ENCODE data around the gene FERMT1.
"Not testable (repeated sequence)": the region's sequence is repeated elsewhere in the genome, so short reads cannot be mapped to it uniquely, and the experiment has no call there.

FERMT1 gene

DNA sequence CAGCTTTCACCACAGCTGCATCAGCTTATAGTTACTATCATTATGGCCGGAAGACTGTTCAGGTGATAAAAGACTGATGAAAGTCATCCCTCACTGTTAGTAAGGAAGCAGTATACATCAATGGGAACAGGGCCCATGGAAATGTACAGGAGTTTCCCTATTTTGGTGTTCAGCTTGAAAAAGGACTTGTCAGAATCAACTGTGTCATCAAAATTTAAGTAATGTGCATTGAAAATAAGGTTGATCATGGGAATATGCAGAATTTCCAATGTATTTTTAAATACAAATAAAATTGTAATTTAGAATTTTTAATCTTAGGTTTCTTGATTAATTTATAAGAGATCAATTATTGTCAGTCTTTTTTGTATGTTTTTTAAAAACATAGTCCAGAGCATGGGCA, 85.7 kb downstream of the FERMT1 start:
- no peak for DNase-seq

DNA sequence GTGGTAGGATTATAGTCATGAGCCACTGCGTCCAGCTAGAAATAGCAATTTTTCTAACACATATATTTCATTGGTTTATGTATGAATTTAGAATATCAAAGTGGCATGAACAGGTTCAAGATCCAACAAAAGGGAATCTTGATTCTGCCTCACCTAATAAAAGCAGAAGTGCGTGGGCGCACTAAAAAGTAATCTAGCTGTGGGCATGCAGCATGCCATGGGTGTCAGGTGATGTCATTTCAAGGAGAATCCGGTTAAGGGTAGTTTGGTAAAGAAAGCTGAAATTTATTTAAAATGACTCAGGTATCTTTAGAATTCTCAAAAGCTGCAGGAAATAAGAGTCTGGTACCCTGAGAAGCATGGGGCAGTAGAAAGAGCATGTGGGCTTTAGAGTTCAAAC, 86.6 kb downstream of the FERMT1 start:
- no peak for DNase-seq

DNA sequence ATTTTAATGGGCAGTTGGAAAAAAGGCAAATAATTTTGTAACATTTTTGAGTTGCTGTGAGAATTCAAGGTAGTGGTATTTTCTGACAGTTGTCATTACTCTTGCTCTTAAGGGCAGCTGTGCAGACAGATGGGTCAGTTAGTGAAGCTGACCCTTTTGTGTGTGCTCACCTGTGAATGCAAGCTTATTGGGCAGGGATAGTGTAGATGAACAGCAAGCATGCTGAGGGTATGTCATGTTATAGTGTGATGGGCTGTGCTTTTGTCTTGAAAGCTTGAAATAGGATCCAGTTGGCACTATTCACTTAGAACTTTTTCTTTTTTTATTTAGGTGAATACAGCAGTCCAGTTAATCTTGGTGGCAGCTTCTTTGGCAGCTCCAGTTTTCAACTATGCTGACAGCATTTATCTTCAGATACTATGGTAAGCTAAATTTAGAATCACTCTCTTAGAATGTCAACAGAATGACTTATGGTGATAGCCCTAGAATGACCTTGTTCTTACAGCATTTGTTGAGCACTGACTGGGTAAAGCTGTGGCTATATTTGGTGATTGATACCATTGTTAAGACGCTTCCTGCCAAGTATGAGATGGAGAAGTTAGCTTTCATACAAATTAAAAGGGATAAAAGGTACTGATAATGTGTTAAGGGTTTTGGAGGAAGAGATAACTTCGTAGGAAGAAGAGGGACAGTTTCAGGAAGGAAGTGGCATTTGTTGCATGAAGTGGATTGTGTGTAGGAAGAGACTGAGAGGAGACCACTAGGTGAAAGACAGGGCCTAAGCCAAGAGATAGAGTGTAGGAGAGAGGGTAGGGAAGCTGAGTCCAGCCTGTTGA, 88.5 kb downstream of the FERMT1 start:
- no peak for DNase-seq

DNA sequence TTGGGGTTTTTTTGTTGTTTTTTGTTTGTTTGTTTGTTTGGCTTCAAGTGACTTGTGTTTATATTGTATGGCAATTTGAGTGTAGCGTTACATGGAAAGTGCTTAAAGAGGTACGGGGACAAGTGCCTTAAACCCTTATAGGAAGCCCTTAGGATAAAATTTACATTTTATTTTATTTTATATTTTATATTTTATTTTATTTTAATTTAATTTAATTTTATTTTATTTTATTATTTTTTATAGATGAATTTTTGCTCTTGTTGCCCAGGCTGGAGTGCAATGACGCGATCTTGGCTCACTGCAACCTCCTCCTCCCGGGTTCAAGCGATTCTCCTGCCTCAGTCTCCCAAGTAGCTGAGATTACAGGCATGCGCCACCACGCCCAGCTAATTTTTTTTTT, 89.9 kb downstream of the FERMT1 start:
- not testable (repeated sequence) for DNase-seq

DNA sequence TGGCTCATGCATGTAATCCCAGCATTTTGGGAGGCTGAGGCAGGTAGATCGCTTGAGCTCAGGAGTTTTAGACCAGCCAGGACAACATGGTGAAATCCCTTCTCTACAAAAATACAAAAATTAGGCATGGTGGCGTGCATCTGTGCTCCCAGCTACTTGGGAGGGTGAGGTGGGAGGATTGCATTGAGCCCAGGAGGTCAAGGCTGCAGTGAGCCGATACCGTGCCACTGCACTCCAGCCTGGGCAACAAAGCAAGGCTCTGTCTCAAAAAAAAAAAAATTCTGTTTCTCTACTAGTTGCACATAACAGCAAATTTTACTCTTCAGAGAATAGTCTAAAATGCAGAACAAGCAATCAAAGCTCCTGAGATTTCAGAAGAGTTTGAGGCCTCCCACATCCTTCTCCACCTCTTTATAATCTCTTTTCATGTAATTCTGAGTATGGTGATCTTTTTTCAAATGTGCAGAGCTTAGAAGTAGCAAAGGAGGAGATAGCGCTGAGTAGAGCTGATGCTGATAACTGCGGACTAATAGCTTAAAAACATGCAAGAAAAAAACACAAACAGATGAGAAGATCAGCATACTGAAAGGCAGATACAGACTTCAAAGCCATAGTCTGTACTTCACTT, 92.3 kb downstream of the FERMT1 start:
- DNase-seq, result no peak

DNA sequence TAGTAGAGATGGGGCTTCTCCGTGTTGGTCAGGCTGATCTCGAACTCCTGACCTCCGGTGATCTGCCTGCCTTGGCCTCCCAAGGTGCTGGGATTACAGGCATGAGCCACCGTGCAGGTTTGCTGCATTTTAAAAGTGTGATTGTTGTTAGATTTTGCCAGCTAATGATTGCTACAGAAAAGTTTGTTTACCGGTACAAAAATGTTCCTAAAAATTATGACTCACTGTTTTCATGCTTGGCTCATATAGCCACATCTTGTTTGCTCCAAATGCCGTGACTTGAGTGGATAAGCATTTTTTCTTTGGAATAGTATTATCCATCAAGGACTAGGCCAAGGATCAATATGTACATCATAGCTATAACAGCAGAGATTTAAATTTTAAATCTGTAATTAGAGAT, 93.3 kb downstream of the FERMT1 start:
- DNase-seq, result no peak

DNA sequence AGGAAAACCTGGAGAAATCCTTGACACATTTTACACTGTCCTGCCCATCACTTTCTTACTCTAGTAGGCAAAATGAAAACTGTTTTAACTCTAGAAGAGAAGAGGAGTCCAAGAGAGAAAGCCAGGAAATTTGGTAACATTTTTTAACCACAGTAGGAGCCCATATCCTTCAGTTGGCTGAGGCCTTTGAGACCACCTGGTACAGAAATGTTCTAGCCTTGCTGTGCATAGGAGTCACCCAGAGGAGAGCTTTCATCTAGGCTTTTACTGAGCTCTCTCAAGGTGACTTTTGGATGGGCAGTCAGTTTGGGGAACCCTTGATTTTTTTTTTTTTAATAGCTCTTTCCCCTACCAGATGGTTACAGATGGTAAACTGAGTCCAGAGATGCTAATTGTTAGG, 94.0 kb downstream of the FERMT1 start:
- DNase-seq, result no peak

DNA sequence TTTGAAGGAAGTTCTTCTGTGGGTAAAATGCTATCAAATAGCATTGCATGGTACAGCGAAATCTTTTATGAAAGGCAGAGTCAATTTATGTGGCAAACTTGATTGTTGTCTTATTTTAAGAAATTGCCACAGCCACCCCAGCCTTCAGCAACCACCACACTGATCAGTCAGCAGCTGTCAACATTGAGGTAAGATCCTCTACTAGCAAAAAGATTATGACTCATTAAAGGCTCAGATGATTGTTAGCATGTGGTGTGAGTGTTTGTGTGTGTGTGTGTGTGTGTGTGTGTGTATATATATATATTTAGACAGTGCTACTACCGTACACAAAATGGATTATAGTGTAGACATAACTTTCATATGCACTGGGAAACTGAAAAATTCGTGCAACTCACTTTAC, 96.8 kb downstream of the FERMT1 start:
- DNase-seq, result no peak
